OCI-LY7 (cell line): ENCODE data around the gene GPX7. TPM values are rescaled to one million over a fixed set of nuclear protein-coding genes. Genes with fewer than 3 reads are reported as not detected.
A peak's percentile ranks its signal among the peaks of the same experiment; 100 is the strongest.

Experiments used
- BruUV-seq: library from RNA; stranded (reverse); fragments of 400-500 nt; replicated peaks from 2 replicates; lab custom pipeline; 2021; lab: Mats Ljungman, UMichigan
- CTCF ChIA-PET: fragments of 300-600 bp; sonication (Branson Sonifier 250); formaldehyde crosslinking; loops from one replicate; lab custom pipeline; 2022; ENCODE audit warnings: antibody characterized with exemption; ENCODE audit not compliant: unreplicated experiment; lab: Charles Lee
- POLR2A ChIA-PET: fragments of 300-600 bp; sonication (Branson Sonifier 250); formaldehyde crosslinking; loops from one replicate; lab custom pipeline; 2022; ENCODE audit warnings: antibody characterized with exemption; lab: Charles Lee
- DNase-seq: peaks from one replicate; pipeline ENCODE4 v3.0.0-alpha.2; 2015; ENCODE audit warnings: low spot score
- H2AFZ ChIP-seq: fragments of 200-600 bp; sonication (generic), shearing (Covaris generic); 2 replicates; pipeline ENCODE4 v1.6.1; 2014; ENCODE audit warnings: mild to moderate bottlenecking, antibody characterized with exemption, low read length, moderate library complexity
- H3K27ac ChIP-seq: fragments of 200-600 bp; sonication (generic); 2 replicates; pipeline ENCODE4 v1.5.1; 2014; ENCODE audit warnings: mixed run types, low read depth, mild to moderate bottlenecking, moderate library complexity, low read length, inconsistent platforms; ENCODE audit not compliant: poor library complexity, severe bottlenecking
- H3K36me3 ChIP-seq: fragments of 200-600 bp; sonication (generic); 2 replicates; pipeline ENCODE4 v1.6.1; 2014; ENCODE audit warnings: mild to moderate bottlenecking, antibody characterized with exemption, low read length, moderate library complexity, mixed read lengths; ENCODE audit not compliant: insufficient read depth
- H3K4me1 ChIP-seq: fragments of 200-600 bp; sonication (generic); 2 replicates; pipeline ENCODE4 v1.5.1; 2014; ENCODE audit warnings: mild to moderate bottlenecking, low read length; ENCODE audit not compliant: insufficient read depth, poor library complexity, severe bottlenecking
- H3K4me2 ChIP-seq: fragments of 200-600 bp; sonication (generic); 2 replicates; pipeline ENCODE4 v1.6.1; 2014; ENCODE audit warnings: mild to moderate bottlenecking, low read length
- H3K4me3 ChIP-seq: fragments of 200-600 bp; sonication (generic); 2 replicates; pipeline ENCODE4 v1.5.1; 2014; ENCODE audit warnings: mild to moderate bottlenecking, low read depth, low read length; ENCODE audit not compliant: poor library complexity, severe bottlenecking
- H3K79me2 ChIP-seq: fragments of 200-600 bp; sonication (generic); 2 replicates; pipeline ENCODE4 v1.6.1; 2016; ENCODE audit warnings: low read depth, mild to moderate bottlenecking, low read length, moderate library complexity, mixed read lengths; ENCODE audit not compliant: insufficient read depth
- H3K9me2 ChIP-seq: fragments of 200-600 bp; sonication (generic); 2 replicates; pipeline ENCODE4 v1.6.1; 2016; ENCODE audit warnings: mild to moderate bottlenecking, low read length, mixed read lengths; ENCODE audit not compliant: insufficient read depth
- H3K9me3 ChIP-seq: fragments of 200-600 bp; sonication (generic); 2 replicates; pipeline ENCODE4 v1.6.1; 2014; ENCODE audit warnings: mild to moderate bottlenecking, mixed run types, low read length, mixed read lengths
- H4K20me1 ChIP-seq: fragments of 200-600 bp; sonication (generic); 2 replicates; pipeline ENCODE4 v1.6.1; 2014; ENCODE audit warnings: mild to moderate bottlenecking, antibody characterized with exemption, low read length, moderate library complexity, mixed read lengths; ENCODE audit not compliant: insufficient read depth
- CTCF ChIP-seq: fragments of 200-600 bp; sonication (generic); conservative IDR thresholded peaks from 2 replicates; pipeline ENCODE4 v1.5.1; 2014; ENCODE audit warnings: mild to moderate bottlenecking, antibody characterized with exemption, low read length, moderate library complexity, mixed read lengths
- EZH2phosphoT487 ChIP-seq: fragments of 200-600 bp; sonication (generic); IDR thresholded peaks from 2 replicates; pipeline ENCODE4 v1.6.1; 2018; ENCODE audit warnings: low read depth, borderline replicate concordance, mild to moderate bottlenecking, mixed run types, antibody characterized with exemption, low read length, moderate library complexity, mixed read lengths
- intact Hi-C: fragments of 100-400 bp; cut with micrococcal nuclease; formaldehyde crosslinking; loops from one replicate; pipeline ENCODE4 v1.10.0; 2022; ENCODE audit not compliant: unreplicated experiment
- total RNA-seq, 2 experiments: library from RNA; depleted of rRNA in 1 of 2; stranded (reverse); fragments of >200 nt in 1 of 2; shearing (Covaris generic) in 1 of 2; gene quantifications; 2 replicates each; pipeline ENCODE4 v1.2.3, GENCODE V29; 2014 to 2022

Gene GPX7
- total RNA-seq, 2 experiments from 2014 or later: not detected

GRCh38 chr1:52553362-52554266 is 48.6 kb upstream of the GPX7 start:
- intact Hi-C loops: loop anchor here (1.0 to 5.0 kb wide), 4 partner anchors 84 to 149 kb away; partner anchors contain the start of genes ORC1 and PRPF38A
- no peaks in the 10 kb centered on the region for H3K36me3 ChIP-seq
- BruUV-seq: no TSS peak
- peak overlapping the region; percentile 85 for H3K4me2 ChIP-seq
- H4K20me1 ChIP-seq: peaks cover 16% of the 10 kb centered on the region
- peak; percentile 84 for DNase-seq
- ChIA-PET CTCF (interaction anchor here (0.8 to 1.0 kb wide), 2 partner anchors 150 to 498 kb away, joined by 3 to 8 read pairs; partner anchors contain the start of gene TXNDC12), POLR2A (interaction anchor here (0.5 to 2.0 kb wide), 17 partner anchors 14 to 430 kb away, joined by 3 to 10 read pairs (median 4); partner anchors contain the start of genes ORC1, PRPF38A and SHISAL2A)
- no peaks in the 10 kb centered on the region for H3K9me3 ChIP-seq
- TF ChIP-seq CTCF: no peak
- TF ChIP-seq EZH2phosphoT487: no peak
- peak overlapping the region; percentile 75 for H2AFZ ChIP-seq
- H3K4me1 ChIP-seq: peaks cover 27% of the 10 kb centered on the region
- no peaks in the 10 kb centered on the region for H3K9me2 ChIP-seq
- peak overlapping the region; percentile 77 for H3K4me3 ChIP-seq
- peaks cover 40% of the 10 kb centered on the region for H3K79me2 ChIP-seq
- H3K27ac ChIP-seq: peak overlapping the region; percentile 78

- H3K27ac ChIP-seq: no peak overlapping the region
- TF ChIP-seq CTCF (no peak), EZH2phosphoT487 (no peak)
Observed at GRCh38 chr1:52554267-52554640, 47.9 kb upstream of the GPX7 start.

More at GRCh38 chr1:52554267-52554640, 47.9 kb upstream of the GPX7 start:
- Histone ChIP-seq H3K9me3 (no peaks in the 10 kb centered on the region), H3K79me2 (peaks cover 33% of the 10 kb centered on the region), H3K9me2 (no peaks in the 10 kb centered on the region), H3K4me3 (peak overlapping the region; percentile 77), H3K4me2 (peak overlapping the region; percentile 85), H4K20me1 (peaks cover 16% of the 10 kb centered on the region), H3K4me1 (peaks cover 27% of the 10 kb centered on the region), H2AFZ (peak overlapping the region; percentile 75; the same call in 1 of the 2 replicates), H3K36me3 (no peaks in the 10 kb centered on the region)
- POLR2A ChIA-PET: interaction anchor here (0.6 to 2.0 kb wide), 6 partner anchors 13 to 131 kb away, joined by 3 to 10 read pairs (median 4); partner anchors contain the start of gene SHISAL2A
- CTCF ChIA-PET: no interaction called here
- intact Hi-C loops: loop anchor here (5.0 kb wide), 2 partner anchors 113 to 133 kb away; no protein-coding TSS in a partner anchor
- BruUV-seq: TSS peak; percentile 67
- no peak for DNase-seq
